HG02571 (cell line): ENCODE measurements around the gene IRS2.
"Not testable (repeated sequence)": the region's sequence is repeated elsewhere in the genome, so short reads cannot be mapped to it uniquely, and the experiment has no call there.

Experiments
- ATAC-seq: cut with Tn5 transposase; IDR thresholded peaks from one replicate; pipeline ENCODE4 v1.9.1; 2021; ENCODE audit warnings: mild to moderate bottlenecking, moderate library complexity; ENCODE audit not compliant: unreplicated experiment

IRS2 gene

GRCh38 chr13:109737606-109738005 lies 48.8 kb downstream of the IRS2 start:
- ATAC-seq: no peak

- no peak for ATAC-seq
Observed at GRCh38 chr13:109737046-109737573, 49.3 kb downstream of the IRS2 start.

GRCh38 chr13:109735436-109735966 lies 50.9 kb downstream of the IRS2 start:
- ATAC-seq: no peak

- ATAC-seq: no peak
Observed at GRCh38 chr13:109734002-109734785, 52.2 kb downstream of the IRS2 start.

GRCh38 chr13:109733550-109733949 lies 52.8 kb downstream of the IRS2 start:
- ATAC-seq: no peak

GRCh38 chr13:109732470-109733170 lies 53.8 kb downstream of the IRS2 start:
- not testable (repeated sequence) for ATAC-seq

- ATAC-seq: no peak
Observed at GRCh38 chr13:109730812-109731335, 55.5 kb downstream of the IRS2 start.

- no peak for ATAC-seq
Observed at GRCh38 chr13:109728791-109729731, 57.3 kb downstream of the IRS2 start.

GRCh38 chr13:109728061-109728460 lies 58.3 kb downstream of the IRS2 start:
- ATAC-seq: no peak

GRCh38 chr13:109727251-109727650 lies 59.1 kb downstream of the IRS2 start:
- no peak for ATAC-seq

GRCh38 chr13:109725995-109726637 lies 60.3 kb downstream of the IRS2 start:
- no peak for ATAC-seq

GRCh38 chr13:109725297-109725696 lies 61.1 kb downstream of the IRS2 start:
- no peak for ATAC-seq

- ATAC-seq: no peak
Observed at GRCh38 chr13:109724603-109725002, 61.8 kb downstream of the IRS2 start.

- no peak for ATAC-seq
Observed at GRCh38 chr13:109723046-109723445, 63.3 kb downstream of the IRS2 start.

- no peak for ATAC-seq
Observed at GRCh38 chr13:109722068-109722467, 64.3 kb downstream of the IRS2 start.

GRCh38 chr13:109720758-109721184 lies 65.6 kb downstream of the IRS2 start:
- no peak for ATAC-seq

GRCh38 chr13:109719962-109720646 lies 66.3 kb downstream of the IRS2 start:
- no peak for ATAC-seq

- ATAC-seq: no peak
Observed at GRCh38 chr13:109718726-109719125, 67.7 kb downstream of the IRS2 start.

- ATAC-seq: no peak
Observed at GRCh38 chr13:109717686-109718085, 68.7 kb downstream of the IRS2 start.
